ENCODE results near the gene UTF1.
"Not testable (repeated sequence)": the region's sequence is repeated elsewhere in the genome, so short reads cannot be mapped to it uniquely, and the experiment has no call there.

The UTF1 gene

GRCh38 chr10:133230387-133231195 lies 574 bp downstream of the UTF1 start:
- no peak for DNase-seq

GRCh38 chr10:133231244-133231945 lies 1.4 kb downstream of the UTF1 start:
- no peak for DNase-seq

- DNase-seq, result no peak
Measured at GRCh38 chr10:133231946-133232574, 2.0 kb downstream of the UTF1 start.

- not testable (repeated sequence) for DNase-seq
Measured at GRCh38 chr10:133234796-133235195, 4.8 kb downstream of the UTF1 start.

- DNase-seq, result no peak
Measured at GRCh38 chr10:133235265-133235855, 5.3 kb downstream of the UTF1 start.

GRCh38 chr10:133235932-133236331 lies 5.9 kb downstream of the UTF1 start:
- no peak for DNase-seq

- no peak for DNase-seq
Measured at GRCh38 chr10:133236401-133237240, 6.6 kb downstream of the UTF1 start.

GRCh38 chr10:133237241-133237587 lies 7.2 kb downstream of the UTF1 start:
- DNase-seq, result no peak

GRCh38 chr10:133237588-133238465 lies 7.8 kb downstream of the UTF1 start, which contains the start of gene VENTX:
Gene VENTX, plus strand, starts transcription at chr10:133237855. Its CDS starts 60 bp downstream, at chr10:133237915.
- DNase-seq, result no peak

GRCh38 chr10:133238466-133238804 lies 8.4 kb downstream of the UTF1 start:
- DNase-seq, result no peak

- no peak for DNase-seq
Measured at GRCh38 chr10:133239990-133240389, 10.0 kb downstream of the UTF1 start.

- no peak for DNase-seq
Measured at GRCh38 chr10:133241501-133242205, 11.6 kb downstream of the UTF1 start.

GRCh38 chr10:133242611-133243356 lies 12.8 kb downstream of the UTF1 start:
- DNase-seq, result no peak

GRCh38 chr10:133243593-133243992 lies 13.6 kb downstream of the UTF1 start:
- no peak for DNase-seq

GRCh38 chr10:133245439-133246235 lies 15.6 kb downstream of the UTF1 start:
- DNase-seq, result no peak

GRCh38 chr10:133246236-133246626 lies 16.2 kb downstream of the UTF1 start:
- DNase-seq, result no peak

GRCh38 chr10:133247681-133248333 lies 17.8 kb downstream of the UTF1 start:
- no peak for DNase-seq

GRCh38 chr10:133248334-133248715 lies 18.3 kb downstream of the UTF1 start:
- DNase-seq, result no peak
